ENCODE data around the gene SMIM10L1. TPM values are rescaled to one million over a fixed set of nuclear protein-coding genes. Genes with fewer than 3 reads are reported as not detected.

SMIM10L1 gene
- total RNA-seq: 10 to 100 TPM in 1 of 2 donors, 1 to 10 TPM in 1; 9.5 to 10.3 TPM
- polyA plus RNA-seq (ENCODE audit: insufficient read length in 6 of 6): 10 to 100 TPM; 13.0 to 15.5 (median 13.3) TPM
- long read RNA-seq, donor 1, full-length matches to known transcripts: 67 of 67 reads
- long read RNA-seq, donor 1, partial matches to known transcripts: 0 of 67 reads
- long read RNA-seq, donor 1, other reads (novel, unspliced or antisense): 0 of 67 reads
- long read RNA-seq, donor 2, full-length matches to known transcripts: 71 of 71 reads
- long read RNA-seq, donor 2, partial matches to known transcripts: 0 of 71 reads
- long read RNA-seq, donor 2, other reads (novel, unspliced or antisense): 0 of 71 reads
- long read RNA-seq, donor 3, full-length matches to known transcripts: 55 of 55 reads
- long read RNA-seq, donor 3, partial matches to known transcripts: 0 of 55 reads
- long read RNA-seq, donor 3, other reads (novel, unspliced or antisense): 0 of 55 reads
- long read RNA-seq, donor 4, full-length matches to known transcripts: 62 of 62 reads
- long read RNA-seq, donor 4, partial matches to known transcripts: 0 of 62 reads
- long read RNA-seq, donor 4, other reads (novel, unspliced or antisense): 0 of 62 reads
- long read RNA-seq, donor 5, full-length matches to known transcripts: 61 of 61 reads
- long read RNA-seq, donor 5, partial matches to known transcripts: 0 of 61 reads
- long read RNA-seq, donor 5, other reads (novel, unspliced or antisense): 0 of 61 reads
- long read RNA-seq, donor 6, full-length matches to known transcripts: 56 of 56 reads
- long read RNA-seq, donor 6, partial matches to known transcripts: 0 of 56 reads
- long read RNA-seq, donor 6, other reads (novel, unspliced or antisense): 0 of 56 reads
- long read RNA-seq, donor 7, full-length matches to known transcripts: 28 of 28 reads
- long read RNA-seq, donor 7, partial matches to known transcripts: 0 of 28 reads
- long read RNA-seq, donor 7, other reads (novel, unspliced or antisense): 0 of 28 reads
- long read RNA-seq, donor 8, full-length matches to known transcripts: 38 of 38 reads
- long read RNA-seq, donor 8, partial matches to known transcripts: 0 of 38 reads
- long read RNA-seq, donor 8, other reads (novel, unspliced or antisense): 0 of 38 reads
- long read RNA-seq, donor 9: 0 reads
- long read RNA-seq, donor 10, full-length matches to known transcripts: 49 of 49 reads
- long read RNA-seq, donor 10, partial matches to known transcripts: 0 of 49 reads
- long read RNA-seq, donor 10, other reads (novel, unspliced or antisense): 0 of 49 reads
- long read RNA-seq, donor 11, full-length matches to known transcripts: 82 of 82 reads
- long read RNA-seq, donor 11, partial matches to known transcripts: 0 of 82 reads
- long read RNA-seq, donor 11, other reads (novel, unspliced or antisense): 0 of 82 reads
- long read RNA-seq, donor 12, full-length matches to known transcripts: 49 of 49 reads
- long read RNA-seq, donor 12, partial matches to known transcripts: 0 of 49 reads
- long read RNA-seq, donor 12, other reads (novel, unspliced or antisense): 0 of 49 reads

GRCh38 chr12:11171145-11171968 lies at the start of gene SMIM10L1:
TSS of gene SMIM10L1 (plus strand) at chr12:11171194. CDS start at chr12:11171357, 163 bp downstream.
- H3K4me1 ChIP-seq: peaks cover 0 to 40% of the 10 kb centered on the region in 2 donors
- intact Hi-C loops (cut with DNase I): no loop called here
- H3K27ac ChIP-seq: peak within 1 kb of the TSS; percentile 95 to 97
- H3K27me3 ChIP-seq: no peaks in the 10 kb centered on the region
- DNase-seq (peak; percentile 94 to 97 (median 96)), ATAC-seq (peak; percentile 100)
- H3K4me3 ChIP-seq: peak within 1 kb of the TSS; percentile 72 to 83
- TF ChIP-seq CTCF (IDR thresholded peaks at IDR 0.05): no peak
- H3K9me3 ChIP-seq: no peaks in the 10 kb centered on the region
- H3K36me3 ChIP-seq: no peaks in the 10 kb centered on the region

GRCh38 chr12:11130382-11130781 lies 40.6 kb upstream of the SMIM10L1 start:
- Histone ChIP-seq H3K36me3 (peaks cover 0 to 9% of the 10 kb centered on the region in 2 donors), H3K9me3 (no peaks in the 10 kb centered on the region), H3K27ac (no peak overlapping the region), H3K27me3 (no peaks in the 10 kb centered on the region), H3K4me3 (no peak overlapping the region), H3K4me1 (no peaks in the 10 kb centered on the region)
- TF ChIP-seq CTCF (IDR thresholded peaks at IDR 0.05): no peak
- intact Hi-C loops (cut with DNase I): no loop called here
- ATAC-seq: no peak
- no peak for DNase-seq

GRCh38 chr12:11130999-11131398 lies 40.0 kb upstream of the SMIM10L1 start:
- H3K4me3 ChIP-seq: no peak overlapping the region
- TF ChIP-seq CTCF (IDR thresholded peaks at IDR 0.05): no peak

GRCh38 chr12:11133162-11133561 lies 37.8 kb upstream of the SMIM10L1 start:
- H3K36me3 ChIP-seq: peaks cover 0 to 9% of the 10 kb centered on the region in 2 donors
- no peak overlapping the region for H3K27ac ChIP-seq
- no peak overlapping the region for H3K4me3 ChIP-seq
- no peaks in the 10 kb centered on the region for H3K9me3 ChIP-seq
- H3K27me3 ChIP-seq: no peaks in the 10 kb centered on the region
- intact Hi-C loops (cut with DNase I): no loop called here
- H3K4me1 ChIP-seq: no peaks in the 10 kb centered on the region
- ATAC-seq: no peak
- no peak for TF ChIP-seq CTCF (IDR thresholded peaks at IDR 0.05)
- no peak for DNase-seq

More at GRCh38 chr12:11130999-11131398, 40.0 kb upstream of the SMIM10L1 start:
- no peaks in the 10 kb centered on the region for H3K4me1 ChIP-seq
- no peak for ATAC-seq
- H3K36me3 ChIP-seq: peaks cover 0 to 9% of the 10 kb centered on the region in 2 donors
- intact Hi-C loops (cut with DNase I): no loop called here
- H3K27me3 ChIP-seq: no peaks in the 10 kb centered on the region
- no peaks in the 10 kb centered on the region for H3K9me3 ChIP-seq
- no peak overlapping the region for H3K27ac ChIP-seq
- no peak for DNase-seq

Measured in left lung (tissue), 14 donors.